ENCODE results near the gene CCDC39. TPM values are rescaled to one million over a fixed set of nuclear protein-coding genes. Genes with fewer than 3 reads are reported as not detected.
A peak's percentile ranks its signal among the peaks of the same experiment; 100 is the strongest.

Gene CCDC39
- 0.07 and 0.13 TPM in 2 replicates for total RNA-seq

- Histone ChIP-seq H3K36me3 (ENCODE audit: control insufficient read depth, insufficient read depth, low read length) (no peaks in the 10 kb centered on the region), H3K4me3 (ENCODE audit: low read depth, low read length) (peak within 1 kb of the TSS; percentile 61), H3K27me3 (ENCODE audit: control insufficient read depth, insufficient read depth, low read length) (peaks cover 4% of the 10 kb centered on the region)
- peak; percentile 28 for DNase-seq (ENCODE audit: low read depth)
- TF ChIP-seq, protein P1, sequence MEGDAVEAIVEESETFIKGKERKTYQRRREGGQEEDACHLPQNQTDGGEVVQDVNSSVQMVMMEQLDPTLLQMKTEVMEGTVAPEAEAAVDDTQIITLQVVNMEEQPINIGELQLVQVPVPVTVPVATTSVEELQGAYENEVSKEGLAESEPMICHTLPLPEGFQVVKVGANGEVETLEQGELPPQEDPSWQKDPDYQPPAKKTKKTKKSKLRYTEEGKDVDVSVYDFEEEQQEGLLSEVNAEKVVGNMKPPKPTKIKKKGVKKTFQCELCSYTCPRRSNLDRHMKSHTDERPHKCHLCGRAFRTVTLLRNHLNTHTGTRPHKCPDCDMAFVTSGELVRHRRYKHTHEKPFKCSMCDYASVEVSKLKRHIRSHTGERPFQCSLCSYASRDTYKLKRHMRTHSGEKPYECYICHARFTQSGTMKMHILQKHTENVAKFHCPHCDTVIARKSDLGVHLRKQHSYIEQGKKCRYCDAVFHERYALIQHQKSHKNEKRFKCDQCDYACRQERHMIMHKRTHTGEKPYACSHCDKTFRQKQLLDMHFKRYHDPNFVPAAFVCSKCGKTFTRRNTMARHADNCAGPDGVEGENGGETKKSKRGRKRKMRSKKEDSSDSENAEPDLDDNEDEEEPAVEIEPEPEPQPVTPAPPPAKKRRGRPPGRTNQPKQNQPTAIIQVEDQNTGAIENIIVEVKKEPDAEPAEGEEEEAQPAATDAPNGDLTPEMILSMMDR (IDR thresholded peaks at IDR 0.05; ENCODE audit: insufficient read depth, low read length, poor library complexity, severe bottlenecking): peak; percentile 1
These were observed at the start of gene CCDC39 for GRCh38 chr3:180679178-180680096. Gene CCDC39 (minus strand): TSS chr3:180679489. CDS start chr3:180679380, 109 bp downstream.

DNA sequence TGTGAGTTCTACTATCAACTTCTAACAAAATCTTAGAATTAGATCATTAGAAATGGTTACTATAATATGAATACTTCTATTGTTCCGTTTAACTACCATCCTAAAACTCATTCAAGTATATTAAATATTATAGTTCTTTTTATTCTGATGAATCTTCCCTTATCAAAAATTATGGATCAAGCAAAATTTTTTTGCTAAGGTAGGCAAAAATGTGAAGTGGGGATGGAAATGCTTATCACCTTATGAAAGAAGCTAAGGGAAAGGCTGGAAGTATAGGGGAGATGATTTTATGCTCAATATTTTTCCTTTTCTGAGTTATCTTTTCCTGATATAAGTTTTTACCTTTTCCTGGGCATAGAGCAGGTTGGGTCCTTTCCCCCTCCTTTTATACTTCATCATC, 40.7 kb upstream of the CCDC39 start:
- no peak overlapping the region for H3K4me3 ChIP-seq (ENCODE audit: low read depth, low read length)
- H3K36me3 ChIP-seq (ENCODE audit: control insufficient read depth, insufficient read depth, low read length): no peaks in the 10 kb centered on the region
- TF ChIP-seq, protein P1 (IDR thresholded peaks at IDR 0.05; ENCODE audit: insufficient read depth, low read length, poor library complexity, severe bottlenecking): no peak
- DNase-seq (ENCODE audit: low read depth): no peak
- no peaks in the 10 kb centered on the region for H3K27me3 ChIP-seq (ENCODE audit: control insufficient read depth, insufficient read depth, low read length)

DNA sequence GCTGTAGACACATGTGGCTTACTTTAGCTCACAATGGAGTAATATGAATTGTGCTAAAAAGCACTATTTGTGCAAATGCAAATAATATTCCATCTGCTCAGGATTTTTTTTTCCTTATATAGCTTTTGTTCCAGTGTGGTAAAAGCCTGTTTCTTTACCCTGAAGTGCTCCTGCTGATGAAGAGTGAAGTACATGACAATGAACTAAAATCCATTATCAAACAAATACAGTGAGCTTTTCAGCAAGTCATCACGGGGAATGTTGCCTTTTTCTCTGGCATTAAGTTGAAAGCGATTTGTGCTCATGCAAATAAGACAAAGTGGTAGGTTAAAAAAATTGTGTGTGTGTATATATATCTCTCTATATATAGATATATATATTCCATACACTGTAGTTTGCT, 28.6 kb upstream of the CCDC39 start:
- no peak for DNase-seq (ENCODE audit: low read depth)
- Histone ChIP-seq H3K27me3 (ENCODE audit: control insufficient read depth, insufficient read depth, low read length) (no peaks in the 10 kb centered on the region), H3K36me3 (ENCODE audit: control insufficient read depth, insufficient read depth, low read length) (no peaks in the 10 kb centered on the region), H3K4me3 (ENCODE audit: low read depth, low read length) (no peak overlapping the region)
- TF ChIP-seq, protein P1 (IDR thresholded peaks at IDR 0.05; ENCODE audit: insufficient read depth, low read length, poor library complexity, severe bottlenecking): no peak

DNA sequence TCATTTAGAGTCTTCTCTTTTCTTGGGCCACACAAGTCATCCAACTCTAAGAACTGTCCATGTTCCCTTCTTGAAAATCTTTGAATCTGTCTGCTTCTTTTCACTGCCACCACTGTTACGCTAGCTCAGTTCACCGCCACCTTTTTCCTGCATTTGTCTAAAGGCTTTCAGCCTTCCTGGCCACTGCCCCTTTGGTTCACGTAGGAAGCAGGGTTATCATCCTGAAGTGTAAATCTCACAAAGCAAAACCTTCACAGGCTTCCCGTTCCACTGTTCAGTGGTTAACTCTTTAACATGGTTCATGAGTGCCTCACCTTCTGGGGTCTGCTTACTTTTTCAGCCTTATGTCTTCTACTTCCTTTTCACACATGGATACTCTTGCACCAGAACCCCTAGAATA, 26.3 kb upstream of the CCDC39 start:
- DNase-seq (ENCODE audit: low read depth): no peak
- TF ChIP-seq, protein P1 (IDR thresholded peaks at IDR 0.05; ENCODE audit: insufficient read depth, low read length, poor library complexity, severe bottlenecking): no peak
- H3K4me3 ChIP-seq (ENCODE audit: low read depth, low read length): no peak overlapping the region
- H3K36me3 ChIP-seq (ENCODE audit: control insufficient read depth, insufficient read depth, low read length): no peaks in the 10 kb centered on the region
- no peaks in the 10 kb centered on the region for H3K27me3 ChIP-seq (ENCODE audit: control insufficient read depth, insufficient read depth, low read length)

- TF ChIP-seq, protein P1 (IDR thresholded peaks at IDR 0.05; ENCODE audit: insufficient read depth, low read length, poor library complexity, severe bottlenecking): no peak
- H3K27me3 ChIP-seq (ENCODE audit: control insufficient read depth, insufficient read depth, low read length): no peaks in the 10 kb centered on the region
- H3K36me3 ChIP-seq (ENCODE audit: control insufficient read depth, insufficient read depth, low read length): no peaks in the 10 kb centered on the region
- no peak overlapping the region for H3K4me3 ChIP-seq (ENCODE audit: low read depth, low read length)
- DNase-seq (ENCODE audit: low read depth): no peak
These were observed 25.2 kb upstream of the CCDC39 start for GRCh38 chr3:180704532-180704931.

All from kidney epithelial cell (primary cell).